Retinal pigment epithelial cell (primary cell): Measurements from ENCODE around the gene FAM53C.
A peak's percentile ranks its signal among the peaks of the same experiment; 100 is the strongest.

ENCODE experiments used
- DNase-seq: peaks from one replicate; pipeline ENCODE4 v3.0.0-alpha.2; 2010; ENCODE audit warnings: low read depth
- H3K4me3 ChIP-seq: 2 replicates; pipeline ENCODE4 v1.5.1; 2011; ENCODE audit warnings: mild to moderate bottlenecking, low read length, control low read depth, moderate library complexity
- CTCF ChIP-seq: conservative IDR thresholded peaks from 2 replicates; pipeline ENCODE4 v1.5.1; 2011; ENCODE audit warnings: low read depth, low read length, control low read depth, inconsistent platforms

FAM53C gene

GRCh38 chr5:138351517-138351916 lies 13.5 kb downstream of the FAM53C start:
- no peak overlapping the region for H3K4me3 ChIP-seq
- no peak for TF ChIP-seq CTCF
- no peak for DNase-seq

GRCh38 chr5:138352071-138352721 lies 14.1 kb downstream of the FAM53C start, which contains the start of gene KDM3B:
TSS of gene KDM3B (plus strand) at chr5:138352685. CDS start at chr5:138352796, 111 bp downstream.
- peak within 1 kb of the TSS; percentile 87 for H3K4me3 ChIP-seq
- no peak for DNase-seq
- TF ChIP-seq CTCF, result peak; percentile 99

GRCh38 chr5:138352722-138353559 lies 14.9 kb downstream of the FAM53C start:
- DNase-seq, result no peak
- H3K4me3 ChIP-seq, result peak overlapping the region; percentile 87
- TF ChIP-seq CTCF, result peak; percentile 39

- H3K4me3 ChIP-seq, result peak overlapping the region; percentile 87
- no peak for TF ChIP-seq CTCF
- DNase-seq, result no peak
Measured at GRCh38 chr5:138353560-138354080, 15.6 kb downstream of the FAM53C start.

GRCh38 chr5:138354387-138354786 lies 16.3 kb downstream of the FAM53C start:
- no peak for TF ChIP-seq CTCF
- H3K4me3 ChIP-seq, result peak overlapping the region; percentile 87
- no peak for DNase-seq

GRCh38 chr5:138354926-138355378 lies 16.9 kb downstream of the FAM53C start:
- peak; percentile 66 for DNase-seq
- TF ChIP-seq CTCF, result peak; percentile 31

More at GRCh38 chr5:138354926-138355378, 16.9 kb downstream of the FAM53C start:
- H3K4me3 ChIP-seq, result peak overlapping the region; percentile 87
